ENCODE data around the gene DUSP28. TPM values are rescaled to one million over a fixed set of nuclear protein-coding genes. Genes with fewer than 3 reads are reported as not detected.

DUSP28 gene
- total and polyA plus RNA-seq, 4 donors = 1.9 to 4.1 (median 3.0) TPM

DNA sequence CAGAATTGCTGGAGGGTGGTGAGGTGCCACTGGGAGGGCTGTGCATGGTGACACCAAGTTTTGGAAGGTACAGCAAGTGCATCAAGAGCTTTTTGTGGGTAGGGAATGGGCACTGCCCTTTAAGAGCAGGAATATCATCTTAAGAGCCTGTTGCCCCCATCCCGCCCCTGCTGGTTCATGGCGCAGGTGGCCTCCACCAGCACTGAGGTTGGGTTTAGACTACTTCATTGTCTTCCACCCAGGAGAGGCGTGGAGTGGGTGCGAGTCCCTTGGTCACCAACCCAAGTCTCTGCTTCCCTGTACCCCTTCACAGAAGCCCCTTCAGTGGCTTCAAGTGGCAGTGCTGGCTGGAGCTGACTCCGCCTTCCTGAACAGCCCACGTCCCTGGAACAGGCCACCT is 15.9 kb downstream of the DUSP28 start:
- peaks cover 0 to 45% (median 7%) of the 10 kb centered on the region in 4 donors for H3K36me3 ChIP-seq (ENCODE audit: control insufficient read depth in 4 of 4, insufficient read depth in 3 of 4, low read depth in 1 of 4, low read length in 3 of 4)
- DNase-seq (ENCODE audit: low spot score) = no peak
- TF ChIP-seq HNF4G (IDR thresholded peaks at IDR 0.05) (no peak), JUND (IDR thresholded peaks at IDR 0.05) (no peak), GABPA (IDR thresholded peaks at IDR 0.05 in 1 of 2, conservative IDR thresholded peaks at IDR 0.05 in 1 of 2) (no peak)
- H3K9me3 ChIP-seq (ENCODE audit: control insufficient read depth in 4 of 4, low read length in 3 of 4) = no peaks in the 10 kb centered on the region
- no peak overlapping the region for H3K27ac ChIP-seq (ENCODE audit: low read depth in 1 of 2, low read length in 2 of 2)
- WGBS = 81% methylated on average over 6 of the region's 6 CpGs
- no peak overlapping the region for H3K4me3 ChIP-seq (ENCODE audit: low read depth in 1 of 3, low read length in 3 of 3)
- H3K9ac ChIP-seq (ENCODE audit: low read depth in 1 of 2, low read length in 2 of 2) = no peak overlapping the region
- no peaks in the 10 kb centered on the region for H3K27me3 ChIP-seq (ENCODE audit: control insufficient read depth in 4 of 4, insufficient read depth in 4 of 4, low read length in 3 of 4)
- H3K4me1 ChIP-seq (ENCODE audit: control insufficient read depth in 4 of 4, insufficient read depth in 4 of 4, low read length in 3 of 4) = peaks cover 9 to 25% (median 20%) of the 10 kb centered on the region in 4 donors

DNA sequence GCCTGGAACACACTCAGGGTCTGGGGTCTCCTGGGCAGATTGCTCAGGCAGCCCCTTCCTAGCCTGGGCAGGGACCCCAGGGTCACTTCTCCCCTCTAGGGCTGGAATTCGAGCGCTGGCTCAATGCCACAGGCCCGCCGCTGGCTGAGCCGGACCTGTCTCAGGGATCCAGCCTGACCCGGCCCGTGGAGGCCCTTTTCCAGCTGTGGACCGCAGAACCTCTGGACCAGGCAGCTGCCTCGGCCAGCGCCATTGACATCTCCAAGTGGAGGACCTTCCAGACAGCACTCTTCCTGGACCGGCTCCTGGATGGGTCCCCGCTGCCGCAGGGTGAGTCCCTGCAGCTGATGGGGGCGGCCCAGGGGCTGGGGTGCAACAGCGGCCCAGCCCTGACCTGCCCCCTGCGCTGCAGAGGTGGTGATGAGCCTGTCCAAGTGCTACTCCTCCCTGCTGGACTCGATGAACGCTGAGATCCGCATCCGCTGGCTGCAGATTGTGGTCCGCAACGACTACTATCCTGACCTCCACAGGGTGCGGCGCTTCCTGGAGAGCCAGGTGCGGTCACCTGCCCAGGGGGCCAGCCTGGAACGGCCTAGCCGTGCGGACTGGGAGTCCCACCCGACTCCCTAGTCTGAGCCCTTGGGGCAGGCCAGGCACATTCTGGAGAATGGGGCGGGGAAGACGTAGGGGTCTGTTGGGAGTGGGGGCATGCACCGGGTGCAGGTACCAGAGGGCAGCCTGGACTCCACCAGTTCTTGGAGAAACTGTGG is 16.5 kb downstream of the DUSP28 start:
- DNase-seq (ENCODE audit: low spot score) = no peak
- Histone ChIP-seq H3K27ac (ENCODE audit: low read depth in 1 of 2, low read length in 2 of 2) (no peak overlapping the region), H3K9ac (ENCODE audit: low read depth in 1 of 2, low read length in 2 of 2) (no peak overlapping the region), H3K4me3 (ENCODE audit: low read depth in 1 of 3, low read length in 3 of 3) (no peak overlapping the region), H3K27me3 (ENCODE audit: control insufficient read depth in 4 of 4, insufficient read depth in 4 of 4, low read length in 3 of 4) (no peaks in the 10 kb centered on the region), H3K36me3 (ENCODE audit: control insufficient read depth in 4 of 4, insufficient read depth in 3 of 4, low read depth in 1 of 4, low read length in 3 of 4) (peaks cover 0 to 45% (median 6%) of the 10 kb centered on the region in 4 donors), H3K9me3 (ENCODE audit: control insufficient read depth in 4 of 4, low read length in 3 of 4) (no peaks in the 10 kb centered on the region), H3K4me1 (ENCODE audit: control insufficient read depth in 4 of 4, insufficient read depth in 4 of 4, low read length in 3 of 4) (peaks cover 9 to 25% (median 21%) of the 10 kb centered on the region in 4 donors)
- TF ChIP-seq JUND (IDR thresholded peaks at IDR 0.05) = no peak
- no peak for TF ChIP-seq SP1 (IDR thresholded peaks at IDR 0.05)
- TF ChIP-seq FOXA2 (IDR thresholded peaks at IDR 0.05) = no peak
- TF ChIP-seq, protein P1, sequence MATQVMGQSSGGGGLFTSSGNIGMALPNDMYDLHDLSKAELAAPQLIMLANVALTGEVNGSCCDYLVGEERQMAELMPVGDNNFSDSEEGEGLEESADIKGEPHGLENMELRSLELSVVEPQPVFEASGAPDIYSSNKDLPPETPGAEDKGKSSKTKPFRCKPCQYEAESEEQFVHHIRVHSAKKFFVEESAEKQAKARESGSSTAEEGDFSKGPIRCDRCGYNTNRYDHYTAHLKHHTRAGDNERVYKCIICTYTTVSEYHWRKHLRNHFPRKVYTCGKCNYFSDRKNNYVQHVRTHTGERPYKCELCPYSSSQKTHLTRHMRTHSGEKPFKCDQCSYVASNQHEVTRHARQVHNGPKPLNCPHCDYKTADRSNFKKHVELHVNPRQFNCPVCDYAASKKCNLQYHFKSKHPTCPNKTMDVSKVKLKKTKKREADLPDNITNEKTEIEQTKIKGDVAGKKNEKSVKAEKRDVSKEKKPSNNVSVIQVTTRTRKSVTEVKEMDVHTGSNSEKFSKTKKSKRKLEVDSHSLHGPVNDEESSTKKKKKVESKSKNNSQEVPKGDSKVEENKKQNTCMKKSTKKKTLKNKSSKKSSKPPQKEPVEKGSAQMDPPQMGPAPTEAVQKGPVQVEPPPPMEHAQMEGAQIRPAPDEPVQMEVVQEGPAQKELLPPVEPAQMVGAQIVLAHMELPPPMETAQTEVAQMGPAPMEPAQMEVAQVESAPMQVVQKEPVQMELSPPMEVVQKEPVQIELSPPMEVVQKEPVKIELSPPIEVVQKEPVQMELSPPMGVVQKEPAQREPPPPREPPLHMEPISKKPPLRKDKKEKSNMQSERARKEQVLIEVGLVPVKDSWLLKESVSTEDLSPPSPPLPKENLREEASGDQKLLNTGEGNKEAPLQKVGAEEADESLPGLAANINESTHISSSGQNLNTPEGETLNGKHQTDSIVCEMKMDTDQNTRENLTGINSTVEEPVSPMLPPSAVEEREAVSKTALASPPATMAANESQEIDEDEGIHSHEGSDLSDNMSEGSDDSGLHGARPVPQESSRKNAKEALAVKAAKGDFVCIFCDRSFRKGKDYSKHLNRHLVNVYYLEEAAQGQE (IDR thresholded peaks at IDR 0.05) = no peak
- no peak for TF ChIP-seq RXRA (IDR thresholded peaks at IDR 0.05)
- no peak for TF ChIP-seq MAX (IDR thresholded peaks at IDR 0.05)
- no peak for TF ChIP-seq HNF4G (IDR thresholded peaks at IDR 0.05)
- TF ChIP-seq FOXA1 (IDR thresholded peaks at IDR 0.05) = no peak
- no peak for TF ChIP-seq NR2F2 (IDR thresholded peaks at IDR 0.05)
- TF ChIP-seq EGR1 (IDR thresholded peaks at IDR 0.05; ENCODE audit: low read depth in 2 of 2) = no peak
- WGBS = 94% methylated on average over 32 of the region's 32 CpGs

DNA sequence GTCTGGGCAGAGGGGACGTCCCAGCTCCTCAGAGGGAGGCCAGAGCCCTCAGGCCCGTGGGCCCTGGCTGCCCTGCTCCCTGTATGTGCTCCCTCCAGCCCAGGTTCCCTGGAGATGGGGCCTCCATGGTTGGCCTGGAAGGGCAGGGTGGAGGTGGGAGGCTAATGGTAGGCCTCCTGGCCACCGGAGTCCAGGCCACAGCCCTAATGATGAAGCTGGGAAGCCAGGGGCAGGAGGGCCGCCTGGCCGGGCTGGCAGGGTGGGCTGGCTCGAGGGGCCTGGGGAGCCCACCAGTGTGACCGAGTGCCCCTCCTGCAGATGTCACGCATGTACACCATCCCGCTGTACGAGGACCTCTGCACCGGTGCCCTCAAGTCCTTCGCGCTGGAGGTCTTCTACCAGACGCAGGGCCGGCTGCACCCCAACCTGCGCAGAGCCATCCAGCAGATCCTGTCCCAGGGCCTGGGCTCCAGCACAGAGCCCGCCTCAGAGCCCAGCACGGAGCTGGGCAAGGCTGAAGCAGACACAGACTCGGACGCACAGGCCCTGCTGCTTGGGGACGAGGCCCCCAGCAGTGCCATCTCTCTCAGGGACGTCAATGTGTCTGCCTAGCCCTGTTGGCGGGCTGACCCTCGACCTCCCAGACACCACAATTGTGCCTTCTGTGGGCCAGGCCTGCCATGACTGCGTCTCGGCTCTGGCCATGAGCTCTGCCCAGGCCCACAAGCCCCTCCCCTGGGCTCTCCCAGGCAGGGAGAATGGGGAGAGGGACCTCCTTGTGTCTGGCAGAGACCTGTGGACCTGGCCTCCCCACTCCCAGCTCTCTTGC is 17.3 kb downstream of the DUSP28 start:
- Histone ChIP-seq H3K4me1 (ENCODE audit: control insufficient read depth in 4 of 4, insufficient read depth in 4 of 4, low read length in 3 of 4) (peaks cover 9 to 25% (median 21%) of the 10 kb centered on the region in 4 donors), H3K9me3 (ENCODE audit: control insufficient read depth in 4 of 4, low read length in 3 of 4) (no peaks in the 10 kb centered on the region), H3K9ac (ENCODE audit: low read depth in 1 of 2, low read length in 2 of 2) (no peak overlapping the region), H3K36me3 (ENCODE audit: control insufficient read depth in 4 of 4, insufficient read depth in 3 of 4, low read depth in 1 of 4, low read length in 3 of 4) (peaks cover 0 to 45% (median 5%) of the 10 kb centered on the region in 4 donors), H3K4me3 (ENCODE audit: low read depth in 1 of 3, low read length in 3 of 3) (no peak overlapping the region), H3K27me3 (ENCODE audit: control insufficient read depth in 4 of 4, insufficient read depth in 4 of 4, low read length in 3 of 4) (no peaks in the 10 kb centered on the region), H3K27ac (ENCODE audit: low read depth in 1 of 2, low read length in 2 of 2) (no peak overlapping the region)
- no peak for DNase-seq (ENCODE audit: low spot score)
- 93% methylated on average over 26 of the region's 26 CpGs for WGBS
- TF ChIP-seq JUND (IDR thresholded peaks at IDR 0.05) (no peak), EGR1 (IDR thresholded peaks at IDR 0.05; ENCODE audit: low read depth in 2 of 2) (no peak), MAX (IDR thresholded peaks at IDR 0.05) (no peak), YY1 (IDR thresholded peaks at IDR 0.05) (no peak), GABPA (IDR thresholded peaks at IDR 0.05 in 1 of 2, conservative IDR thresholded peaks at IDR 0.05 in 1 of 2) (no peak), ATF3 (IDR thresholded peaks at IDR 0.05) (no peak), TAF1 (conservative IDR thresholded peaks at IDR 0.05) (no peak), RXRA (IDR thresholded peaks at IDR 0.05) (no peak)
- TF ChIP-seq, protein P1 (IDR thresholded peaks at IDR 0.05) = no peak
- TF ChIP-seq, protein P2, sequence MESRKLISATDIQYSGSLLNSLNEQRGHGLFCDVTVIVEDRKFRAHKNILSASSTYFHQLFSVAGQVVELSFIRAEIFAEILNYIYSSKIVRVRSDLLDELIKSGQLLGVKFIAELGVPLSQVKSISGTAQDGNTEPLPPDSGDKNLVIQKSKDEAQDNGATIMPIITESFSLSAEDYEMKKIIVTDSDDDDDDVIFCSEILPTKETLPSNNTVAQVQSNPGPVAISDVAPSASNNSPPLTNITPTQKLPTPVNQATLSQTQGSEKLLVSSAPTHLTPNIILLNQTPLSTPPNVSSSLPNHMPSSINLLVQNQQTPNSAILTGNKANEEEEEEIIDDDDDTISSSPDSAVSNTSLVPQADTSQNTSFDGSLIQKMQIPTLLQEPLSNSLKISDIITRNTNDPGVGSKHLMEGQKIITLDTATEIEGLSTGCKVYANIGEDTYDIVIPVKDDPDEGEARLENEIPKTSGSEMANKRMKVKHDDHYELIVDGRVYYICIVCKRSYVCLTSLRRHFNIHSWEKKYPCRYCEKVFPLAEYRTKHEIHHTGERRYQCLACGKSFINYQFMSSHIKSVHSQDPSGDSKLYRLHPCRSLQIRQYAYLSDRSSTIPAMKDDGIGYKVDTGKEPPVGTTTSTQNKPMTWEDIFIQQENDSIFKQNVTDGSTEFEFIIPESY (IDR thresholded peaks at IDR 0.05) = no peak
